Hematopoietic multipotent progenitor cell (in vitro differentiated cells): ENCODE measurements around the gene ZFYVE21. TPM values are rescaled to one million over a fixed set of nuclear protein-coding genes. Genes with fewer than 3 reads are reported as not detected.
"Not testable (repeated sequence)": the region's sequence is repeated elsewhere in the genome, so short reads cannot be mapped to it uniquely, and the experiment has no call there.

Source experiments
- DNase-seq, 3 donors: peaks; one replicate each; pipeline ENCODE4 v3.0.0-alpha.2; 2011 to 2015; ENCODE audit warnings: low read depth in 2 of 3, low spot score in 2 of 3
- total RNA-seq: library from RNA; depleted of rRNA; stranded (reverse); fragments of >200 nt; gene quantifications from one replicate; pipeline ENCODE4 v1.2.3, GENCODE V29; 2012

The ZFYVE21 gene
- total RNA-seq, 1 donor, result 25.0 TPM

DNA sequence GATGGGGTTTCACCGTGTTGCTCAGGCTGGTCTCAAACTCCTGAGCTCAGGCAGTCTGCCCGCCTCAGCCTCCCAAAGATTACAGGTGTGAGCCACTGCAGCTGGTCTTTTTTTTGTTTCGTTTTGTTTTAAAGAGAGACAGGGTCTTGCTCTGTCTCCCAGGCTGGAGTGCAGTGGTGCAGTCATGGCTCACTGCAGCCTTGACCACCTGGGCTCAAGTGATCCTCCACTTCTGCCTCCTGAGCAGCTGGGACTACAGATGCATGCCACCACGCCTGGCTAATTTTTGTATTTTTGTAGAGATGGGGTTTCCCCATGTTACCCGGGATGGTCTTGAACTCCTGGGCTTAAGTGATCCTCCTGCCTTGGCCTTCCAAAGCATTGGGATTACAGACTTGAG lies 24.0 kb upstream of the ZFYVE21 start:
- not testable (repeated sequence) for DNase-seq

DNA sequence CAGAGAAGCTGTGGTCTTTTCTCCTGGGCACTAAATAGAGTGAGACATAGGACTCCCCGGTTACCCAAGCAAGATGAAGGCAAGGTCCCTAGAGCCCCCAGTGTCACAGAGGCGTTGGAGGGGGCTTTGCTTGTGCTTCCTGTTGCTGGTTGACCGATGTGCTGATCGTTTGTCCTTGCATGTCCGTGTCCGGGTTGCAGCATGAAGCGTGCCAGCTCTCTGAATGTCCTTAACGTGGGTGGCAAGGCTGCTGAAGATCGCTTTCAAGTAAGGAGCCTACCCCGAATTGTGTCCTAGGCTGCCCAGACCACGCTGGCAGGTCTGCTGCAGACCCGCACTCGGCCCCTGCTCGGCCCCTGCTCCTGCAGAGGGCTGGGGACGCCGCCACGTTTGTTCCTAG lies 23.5 kb upstream of the ZFYVE21 start:
- DNase-seq, result no peak

DNA sequence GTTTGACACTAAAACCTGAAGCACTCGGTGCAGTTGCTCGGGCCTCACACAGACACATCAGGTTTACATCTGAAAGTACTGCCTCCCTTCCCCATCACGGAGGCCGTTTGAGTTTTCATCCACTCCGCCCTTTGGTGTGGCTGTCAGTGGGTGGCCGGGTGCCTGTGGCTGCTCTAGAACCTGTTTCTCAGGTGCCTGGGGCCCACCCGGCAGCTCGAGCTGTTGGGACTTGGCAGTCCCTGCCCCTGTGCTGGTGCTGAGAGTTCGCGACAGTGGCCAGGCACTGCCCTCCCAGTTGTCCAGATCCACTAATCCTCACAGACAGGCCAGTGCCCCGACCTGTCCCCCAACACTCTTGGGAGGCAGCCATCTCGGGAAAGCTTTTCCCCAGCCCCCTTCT lies 22.7 kb upstream of the ZFYVE21 start:
- no peak for DNase-seq

DNA sequence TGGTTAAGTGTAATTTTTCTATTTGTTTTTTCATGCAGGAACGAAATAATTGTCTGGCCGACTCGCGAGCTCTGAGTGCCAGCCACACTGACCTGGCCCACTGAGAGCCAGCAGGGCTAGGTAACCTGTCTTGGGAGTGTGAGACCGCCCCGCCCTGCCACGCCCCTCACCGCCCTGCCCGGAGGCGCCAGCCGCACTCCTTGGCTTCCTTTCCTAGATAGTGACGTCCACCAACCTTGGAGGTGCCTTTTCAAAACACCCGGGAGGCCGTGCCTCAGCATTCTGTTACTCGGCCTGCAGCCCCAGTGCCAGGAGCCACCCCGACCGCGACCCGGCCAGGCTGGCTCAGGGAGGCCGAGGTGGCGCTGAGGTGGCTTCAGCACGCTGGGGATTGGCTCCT lies 22.1 kb upstream of the ZFYVE21 start:
- no peak for DNase-seq

DNA sequence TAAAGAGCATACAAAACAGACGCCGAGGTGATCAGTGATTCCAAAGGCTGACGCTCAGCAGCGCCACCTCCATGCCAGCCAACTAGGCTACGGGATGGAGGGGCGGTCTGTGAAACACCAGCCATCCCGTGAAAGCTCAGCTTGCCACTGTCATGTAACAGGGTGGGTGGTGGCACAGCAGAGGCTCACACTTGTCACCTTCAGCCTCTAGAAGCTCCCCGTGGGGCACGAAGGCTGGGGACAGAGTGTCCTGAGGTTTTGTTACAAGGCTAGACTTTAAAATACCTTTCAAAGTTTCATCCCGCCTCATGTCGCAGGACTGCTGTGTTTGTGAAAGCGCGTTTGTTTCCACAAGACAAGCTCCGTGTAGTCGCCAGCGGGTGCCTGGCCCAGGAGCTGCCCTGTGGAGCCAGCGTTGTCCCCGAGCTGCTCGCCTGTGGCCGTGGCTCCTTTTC lies 21.0 kb upstream of the ZFYVE21 start:
- no peak for DNase-seq

DNA sequence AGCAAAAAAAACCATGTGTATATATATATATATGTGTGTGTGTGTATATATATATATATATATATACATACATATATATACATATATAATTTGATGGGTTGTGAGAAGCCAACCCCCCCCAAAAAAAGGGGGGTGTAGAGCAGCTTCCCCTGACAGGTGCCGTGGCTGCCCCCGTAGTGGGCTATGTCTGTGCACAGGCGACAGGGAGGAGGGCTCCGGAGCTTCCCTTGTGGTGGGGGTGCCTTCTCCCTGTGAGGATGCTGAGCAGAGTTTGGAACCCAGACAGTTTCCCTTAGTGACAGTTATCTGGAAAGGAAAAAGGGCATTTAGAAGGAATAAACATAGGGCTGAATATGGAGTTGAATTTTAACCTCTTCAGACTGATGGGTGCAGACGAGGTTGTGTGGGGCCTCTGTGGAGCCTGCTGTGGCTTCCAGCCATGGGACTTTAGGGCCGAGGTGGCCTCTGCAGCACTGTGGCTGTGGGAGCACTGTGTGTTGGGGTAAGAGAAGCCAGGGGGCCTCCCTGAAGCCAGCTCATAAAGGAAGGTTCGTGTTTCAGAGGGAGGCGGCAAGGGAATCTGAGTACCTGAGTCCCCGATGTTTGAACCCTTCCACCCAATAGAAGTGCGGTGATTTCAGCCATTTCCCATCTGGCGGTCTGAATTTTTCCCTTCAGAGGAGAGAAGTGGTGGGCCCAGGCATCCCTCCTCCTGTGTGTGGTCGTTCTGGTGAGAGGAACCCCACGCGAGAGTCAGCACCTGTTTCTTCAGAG lies 20.1 kb upstream of the ZFYVE21 start:
- no peak for DNase-seq

DNA sequence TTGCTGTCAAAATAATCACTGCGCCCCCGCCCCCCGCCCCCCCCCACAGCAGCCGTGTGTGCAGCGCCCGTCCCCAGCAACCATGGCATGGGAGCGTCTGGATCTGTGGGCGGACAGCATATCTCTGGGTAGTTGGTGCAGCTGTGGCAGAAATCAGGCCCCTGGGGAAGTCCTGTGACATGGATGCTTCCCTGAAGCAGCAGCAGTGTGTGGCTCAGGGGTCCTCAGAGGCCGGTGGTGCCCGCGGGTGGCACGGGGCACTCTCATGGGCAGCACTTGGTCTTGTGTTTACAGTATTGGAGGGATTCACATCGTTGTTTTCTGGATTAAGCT lies 19.6 kb upstream of the ZFYVE21 start:
- peak in 1 of 3 donors; percentile 28 for DNase-seq

DNA sequence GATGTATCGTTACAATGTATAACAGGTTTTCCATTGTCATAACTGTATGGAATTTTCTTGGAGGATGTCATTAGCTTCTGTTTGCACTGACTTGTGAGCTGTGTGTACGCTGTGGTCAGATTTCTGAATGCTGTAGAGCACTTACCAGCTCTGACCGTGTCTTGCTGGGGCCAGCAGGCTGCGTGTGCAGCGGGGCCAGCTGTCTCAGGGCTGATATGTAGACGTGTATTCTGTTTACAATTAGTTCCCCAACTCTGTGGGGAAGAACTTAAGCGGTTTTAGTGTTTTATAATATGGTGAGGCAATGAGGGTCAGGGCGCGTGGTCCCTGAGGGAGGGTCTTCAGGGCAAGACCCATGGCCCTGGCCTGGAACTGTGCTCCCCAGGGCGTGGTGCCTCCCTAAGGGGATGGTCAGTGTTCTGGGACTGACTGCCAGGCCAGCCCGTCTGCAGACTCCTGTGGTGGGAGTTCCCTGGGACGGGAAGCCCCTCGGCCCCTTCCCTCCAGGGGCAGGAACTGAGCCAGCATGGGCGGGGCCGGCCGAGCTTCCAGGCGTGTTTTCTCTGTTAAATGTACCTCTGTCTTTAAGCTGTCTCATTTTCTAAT lies 19.0 kb upstream of the ZFYVE21 start:
- DNase-seq, result peak in 1 of 3 donors; percentile 24

DNA sequence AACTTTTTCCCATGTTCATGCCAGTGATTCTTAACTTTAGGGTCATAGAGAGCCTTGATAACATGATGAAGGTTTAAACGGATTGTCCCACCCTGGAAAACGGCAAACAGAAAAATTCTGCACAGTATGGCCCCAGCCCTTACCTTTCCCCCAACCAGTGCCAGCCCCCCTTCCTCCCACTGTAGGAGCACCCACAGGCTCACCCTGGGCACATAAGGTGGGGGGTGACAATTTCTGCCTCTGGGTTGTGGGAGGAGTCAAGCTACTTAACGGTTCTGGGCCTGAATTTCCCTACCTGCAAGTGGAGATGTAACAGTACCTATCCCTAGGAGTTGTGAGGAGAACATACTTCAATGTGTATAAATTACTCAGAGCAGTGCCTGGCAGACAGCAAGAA lies 18.4 kb upstream of the ZFYVE21 start:
- no peak for DNase-seq

DNA sequence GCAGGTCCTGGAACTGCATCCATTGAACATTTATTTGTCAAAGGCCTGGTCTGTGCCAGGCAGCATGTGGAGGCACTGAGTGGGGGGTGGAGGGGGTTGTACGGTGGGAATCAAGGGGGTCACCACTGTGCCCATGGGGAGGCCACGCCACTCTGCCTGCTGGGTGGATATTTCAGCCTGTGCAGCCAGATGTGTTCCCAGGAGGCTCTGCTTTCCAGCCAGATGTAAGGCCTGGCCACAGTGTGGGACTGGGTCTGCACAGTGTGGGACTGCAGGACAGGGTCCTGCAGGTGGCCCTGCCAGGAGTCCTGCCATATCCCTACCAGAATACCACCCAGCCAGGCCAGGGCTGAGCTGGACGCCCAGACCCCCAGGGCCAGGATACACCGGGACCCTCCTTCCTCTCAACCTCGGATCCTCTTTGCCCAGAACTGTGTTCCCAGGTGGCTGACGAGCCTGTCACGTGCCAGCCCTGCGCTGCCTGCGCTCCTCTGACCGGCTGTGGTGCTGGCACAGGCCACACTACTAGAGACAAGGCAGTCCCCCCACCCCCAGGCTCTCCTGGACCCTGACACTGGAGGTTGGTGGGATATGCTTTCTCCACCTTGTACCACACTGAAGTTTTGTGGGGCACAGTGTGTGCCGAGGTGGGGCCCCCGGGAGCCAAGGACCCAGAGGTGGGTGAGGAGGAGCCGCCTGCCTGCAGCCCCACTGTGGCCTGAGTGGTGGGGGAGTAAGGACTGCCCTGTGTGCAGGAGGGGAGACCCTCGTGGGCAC lies 17.8 kb upstream of the ZFYVE21 start:
- DNase-seq, result no peak

DNA sequence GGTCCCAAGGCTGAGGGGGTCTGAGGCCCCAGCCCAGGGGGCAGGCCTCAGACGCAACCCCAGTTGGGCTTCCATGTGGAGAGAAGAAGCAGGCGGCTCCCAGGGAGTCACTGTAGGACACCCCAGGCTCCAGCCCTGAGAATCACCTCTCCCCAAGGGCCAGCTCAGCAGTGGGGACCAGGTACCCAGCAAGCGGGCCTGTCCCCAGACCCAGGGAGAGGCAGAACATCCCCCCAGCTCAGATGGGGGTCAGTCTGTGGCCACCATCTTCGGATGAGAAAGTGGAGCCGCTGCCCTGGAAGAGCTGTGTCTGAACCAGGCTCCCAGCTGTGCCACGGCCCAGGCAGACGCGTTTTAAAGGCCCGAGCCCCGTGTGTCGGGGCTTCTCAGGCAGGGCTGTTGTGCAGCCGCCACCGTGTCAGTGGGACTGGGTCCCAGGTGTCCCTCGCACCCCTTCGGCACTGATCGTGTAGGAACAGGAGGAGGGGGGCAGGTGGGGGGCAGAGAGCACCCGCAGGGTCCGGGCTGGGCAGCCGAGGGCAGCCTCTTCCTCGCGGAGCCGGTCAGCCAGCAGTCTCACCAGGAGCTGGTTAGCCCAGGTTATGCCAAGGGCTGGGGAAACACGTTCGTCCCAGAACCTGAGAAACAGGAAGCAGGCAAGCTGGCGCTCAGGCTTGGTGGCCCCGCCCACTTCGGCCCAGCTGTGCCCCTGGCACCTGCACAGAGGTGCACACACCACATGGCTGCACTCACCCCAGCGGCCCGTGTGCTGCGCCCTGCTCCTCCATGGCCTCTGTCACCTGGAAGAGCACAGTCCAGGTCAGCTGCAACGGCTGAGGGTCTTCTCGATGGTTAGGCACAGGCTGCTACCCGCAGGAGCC lies 17.0 kb upstream of the ZFYVE21 start:
- no peak for DNase-seq

DNA sequence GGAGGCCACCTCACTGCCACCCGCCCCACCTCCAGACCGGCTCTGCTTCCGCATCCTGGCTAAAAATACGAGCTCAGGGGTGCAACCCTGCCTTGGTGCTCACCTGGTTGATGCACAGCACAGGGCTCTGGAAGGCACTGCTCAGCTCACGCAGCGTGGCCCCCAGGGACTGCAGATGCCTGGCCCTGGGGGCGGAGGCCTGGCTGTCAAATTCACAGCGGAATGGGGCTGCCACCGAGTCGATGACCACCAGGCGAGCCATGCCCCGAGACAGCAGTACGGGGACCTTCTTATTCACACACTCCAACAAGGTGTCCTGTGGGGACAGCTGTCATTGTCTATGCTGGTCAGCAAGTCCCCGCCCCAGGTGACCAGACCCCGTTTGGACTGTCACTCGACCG lies 16.3 kb upstream of the ZFYVE21 start:
- DNase-seq, result no peak

DNA sequence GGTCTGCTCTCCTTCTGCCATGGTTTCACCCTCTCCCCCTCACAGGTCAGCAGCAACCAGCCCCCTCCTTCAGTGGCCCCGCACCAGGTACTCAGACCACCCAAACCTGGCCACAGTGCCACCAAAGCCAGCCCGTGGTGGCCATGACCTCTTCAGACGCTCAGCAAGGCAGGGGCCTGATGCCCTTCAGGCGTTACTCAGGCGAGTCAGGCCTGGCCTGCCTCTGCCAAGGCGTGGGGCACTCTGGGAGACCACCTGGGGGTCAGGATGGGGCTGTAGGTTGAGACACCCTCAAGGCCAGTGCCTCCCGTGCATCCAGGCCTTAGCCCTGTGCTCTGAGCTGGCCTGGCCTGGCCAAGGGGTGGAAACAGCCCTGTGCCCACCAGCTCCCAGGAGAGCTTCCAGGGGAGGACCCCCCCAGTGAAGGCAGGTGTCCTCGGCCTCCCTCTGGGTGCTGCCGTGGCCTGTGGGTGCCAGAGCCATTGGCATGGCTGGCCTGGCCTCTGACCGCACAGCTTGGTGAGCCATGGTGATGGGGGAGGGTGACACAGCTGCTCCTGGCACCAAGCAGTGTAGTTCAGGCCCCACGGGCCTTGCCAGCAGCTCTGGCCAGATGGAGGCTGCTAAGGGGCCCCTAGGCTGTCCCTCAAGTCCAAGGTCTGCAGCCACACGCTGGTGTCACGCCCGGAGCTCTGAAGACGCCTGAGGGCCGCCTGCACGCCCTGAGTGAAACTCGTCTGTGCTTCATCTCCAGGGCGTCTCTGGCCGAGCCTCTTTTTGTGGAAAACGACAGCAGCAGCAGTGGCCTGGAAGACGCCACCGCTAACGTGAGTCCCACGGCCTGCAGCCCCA lies 15.5 kb upstream of the ZFYVE21 start:
- no peak for DNase-seq

DNA sequence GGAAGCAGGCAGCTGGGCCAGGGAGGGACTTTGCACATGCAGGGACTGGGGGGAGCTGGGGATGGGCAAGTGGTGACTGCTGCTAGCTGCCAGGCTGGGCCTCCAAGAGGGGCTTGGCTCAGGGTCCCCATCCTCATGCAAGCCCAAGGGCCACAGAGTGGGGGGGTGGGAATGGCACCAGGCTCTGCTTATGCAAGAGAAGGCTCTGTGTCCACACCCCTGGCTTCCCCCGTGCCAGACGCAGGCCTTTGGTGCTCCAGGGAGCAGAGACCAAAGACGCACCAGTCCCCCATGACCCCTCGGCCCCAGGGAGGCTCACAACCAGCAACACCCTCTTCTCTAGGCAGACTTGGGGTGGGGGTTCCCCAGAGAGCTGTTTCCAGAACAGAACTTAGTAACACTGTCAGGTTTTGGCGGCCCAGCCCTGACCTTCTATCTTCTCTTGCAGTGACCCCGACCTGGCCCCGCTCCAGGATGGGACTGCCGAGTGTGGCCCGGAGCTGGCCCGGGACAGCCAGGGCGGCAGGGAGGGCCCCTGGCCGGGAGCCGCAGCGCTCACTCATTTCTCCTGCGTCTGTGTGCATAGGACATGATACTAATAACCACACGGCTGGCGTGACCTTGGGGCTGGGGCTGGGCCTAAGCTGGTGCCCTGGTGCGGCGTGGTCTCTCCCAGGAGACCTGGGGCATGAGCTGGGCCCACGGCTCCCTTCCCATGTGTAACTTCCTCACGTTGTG lies 14.7 kb upstream of the ZFYVE21 start:
- DNase-seq, result no peak

DNA sequence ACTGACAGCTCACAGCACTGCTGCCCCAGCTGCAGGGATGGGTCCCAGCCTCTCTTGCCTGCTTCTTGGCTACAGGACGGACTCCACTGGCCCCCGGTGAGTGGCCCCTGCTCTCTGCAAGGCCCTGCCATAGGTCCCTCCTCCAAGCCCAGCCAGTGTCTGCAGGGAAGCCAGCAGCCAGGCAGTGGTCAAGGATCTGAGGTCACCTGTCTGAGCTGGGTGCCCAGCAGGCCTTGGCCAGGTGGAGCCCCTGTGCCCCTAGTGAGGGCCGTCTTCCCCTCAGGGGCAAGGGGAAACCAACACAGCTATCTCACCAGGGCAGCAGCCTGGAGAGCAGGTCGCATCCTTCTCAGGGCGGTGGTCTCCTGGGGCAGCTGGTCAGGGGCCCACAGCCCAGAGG lies 13.5 kb upstream of the ZFYVE21 start:
- DNase-seq, result no peak

DNA sequence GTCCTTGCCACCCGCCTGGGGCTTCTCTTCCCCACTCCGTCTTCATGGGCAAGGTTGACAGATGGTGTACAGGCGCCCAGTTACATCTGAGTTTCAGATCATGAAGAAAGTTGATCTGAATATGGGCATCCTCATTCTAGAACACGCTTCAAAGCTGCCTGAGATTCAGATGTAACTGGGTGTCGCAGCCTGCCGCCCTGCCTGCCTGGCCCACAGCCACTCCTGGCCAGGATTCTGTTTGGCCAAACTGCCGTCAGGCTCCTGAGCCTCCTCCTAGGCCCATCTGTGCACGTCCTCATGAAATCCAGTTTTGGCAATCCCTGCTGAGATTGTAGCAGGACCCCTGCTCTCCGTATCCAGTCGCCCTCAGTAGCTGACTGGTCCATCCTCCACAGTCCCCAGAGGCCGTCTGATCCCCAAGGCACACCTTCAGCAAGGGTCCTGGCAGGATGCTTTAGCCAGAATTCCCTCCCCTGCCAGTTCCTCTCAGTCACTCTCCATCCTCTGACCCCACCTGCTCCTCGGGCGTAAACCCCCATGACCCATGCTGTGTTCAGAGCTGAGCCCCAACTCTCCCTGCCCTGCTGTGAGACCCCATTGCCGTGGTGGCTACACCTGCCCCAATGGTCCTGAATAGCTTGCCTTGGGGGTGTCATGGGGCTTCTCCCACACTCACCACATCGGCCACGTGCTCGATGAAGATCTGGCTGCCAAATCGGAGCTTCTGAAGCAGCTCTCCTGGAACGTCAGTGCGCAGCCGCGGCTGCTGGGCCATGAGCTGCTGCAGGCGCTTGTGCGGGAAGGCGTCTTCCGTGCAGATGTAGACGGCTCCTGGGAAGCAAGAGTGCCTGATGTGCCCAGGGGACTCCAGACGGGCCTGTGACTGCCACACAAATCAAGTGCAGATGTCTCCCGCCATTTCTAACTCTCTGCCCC lies 12.8 kb upstream of the ZFYVE21 start:
- DNase-seq, result no peak

DNA sequence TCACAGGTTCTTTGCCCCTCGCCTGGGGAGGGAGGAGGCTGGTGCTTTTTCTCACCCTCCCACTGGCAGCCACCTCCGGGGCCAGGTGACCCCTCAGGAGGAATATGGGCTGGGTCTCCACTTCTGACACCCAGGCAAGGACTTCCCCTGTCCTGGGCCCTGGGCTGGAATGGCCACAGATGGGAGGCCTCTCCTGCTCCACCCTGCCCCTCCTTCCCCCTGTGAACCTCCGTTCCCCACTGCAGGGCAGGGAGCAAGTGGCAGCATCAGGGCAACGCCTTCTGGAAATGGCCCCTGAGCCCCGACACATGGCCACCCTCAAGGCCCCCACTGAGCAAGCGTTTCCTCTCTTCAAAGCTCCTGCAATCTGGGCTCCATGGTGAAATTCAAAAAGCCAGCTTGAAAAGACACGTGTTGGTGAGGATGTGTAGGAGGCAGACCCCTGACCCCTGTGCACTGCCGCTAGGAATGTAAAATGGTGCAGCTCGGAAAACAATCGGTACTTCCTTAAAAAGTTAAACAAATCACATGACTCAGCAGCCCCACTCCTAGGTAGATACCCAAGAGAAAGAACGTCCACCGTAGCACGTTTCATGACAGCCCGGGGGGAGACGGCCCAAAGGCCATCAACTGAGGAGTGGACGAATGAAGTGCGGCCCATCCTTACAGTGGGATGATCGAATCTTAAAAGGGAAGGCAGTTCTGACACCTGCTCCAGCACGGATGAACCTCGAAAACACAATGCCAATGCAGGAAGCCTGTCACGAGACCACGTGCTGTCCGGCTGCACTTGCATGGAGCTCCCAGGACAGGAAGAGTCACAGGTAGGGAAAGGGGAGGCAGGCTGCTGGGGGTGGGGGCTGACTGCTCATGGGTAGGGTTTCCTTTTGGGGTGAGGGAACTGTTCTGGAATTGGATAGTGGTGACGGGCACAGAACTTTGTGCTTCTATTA lies 11.9 kb upstream of the ZFYVE21 start:
- peak in 1 of 3 donors; percentile 28 for DNase-seq
